Measurements from ENCODE around the gene WAPL. TPM values are rescaled to one million over a fixed set of nuclear protein-coding genes. Genes with fewer than 3 reads are reported as not detected.
A peak's percentile ranks its signal among the peaks of the same experiment; 100 is the strongest.

WAPL gene
- total and polyA plus RNA-seq, 10 of the 15 experiments (the other 5 are each of a cell fraction or from before 2014, with no cell fraction given), result 15.7 to 45.8 (median 29.0) TPM

DNA sequence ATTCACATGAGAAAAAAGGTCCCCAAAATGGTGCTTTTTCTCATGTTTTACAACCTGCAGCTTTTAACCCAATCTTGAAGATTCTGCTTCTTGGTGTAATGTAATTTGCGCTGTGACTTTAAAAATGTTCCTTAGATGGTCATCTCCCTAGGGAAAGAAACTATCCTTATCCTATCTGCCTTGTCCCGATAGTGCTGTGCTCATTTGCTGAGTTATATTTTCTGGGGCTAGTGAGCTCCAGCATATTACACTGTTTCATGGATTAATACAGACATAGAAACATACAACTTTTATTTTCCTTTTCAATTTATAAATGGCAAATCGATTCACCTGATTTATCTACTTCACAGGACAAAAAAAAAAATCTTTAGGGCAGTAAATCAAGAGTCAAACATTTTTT lies 2.8 kb downstream of the WAPL start:
- Histone ChIP-seq H2AFZ (ENCODE audit: control insufficient read depth, low read depth, low read length) (no peak overlapping the region), H3K9me3 (replicated peaks; ENCODE audit: control insufficient read depth, insufficient read depth, low read length) (no peaks in the 10 kb centered on the region), H3K4me2 (ENCODE audit: control insufficient read depth, insufficient read depth) (peak overlapping the region; percentile 53), H3K36me3 (ENCODE audit: control insufficient read depth in 2 of 2, insufficient read depth in 2 of 2, low read length in 1 of 2) (peaks cover 0 to 13% of the 10 kb centered on the region in 2 experiments; a peak in 2 of 4 replicates), H3K4me3 (peak overlapping the region; percentile 52; the same call in 1 of the 2 replicates), H3K9ac (ENCODE audit: control insufficient read depth, insufficient read depth, low read length) (no peak overlapping the region), H4K20me1 (ENCODE audit: control insufficient read depth, insufficient read depth) (no peaks in the 10 kb centered on the region), H3K4me1 (ENCODE audit: control insufficient read depth, insufficient read depth, low read length) (peaks cover 6% of the 10 kb centered on the region; the same call in 1 of the 2 replicates), H3K27ac (ENCODE audit: control insufficient read depth, insufficient read depth) (no peak overlapping the region), H3K79me2 (ENCODE audit: control insufficient read depth, insufficient read depth, low read length) (peaks cover 85% of the 10 kb centered on the region), H3K27me3 (replicated peaks in 1 of 2; ENCODE audit: control insufficient read depth in 2 of 2, insufficient read depth in 2 of 2, low read length in 1 of 2) (no peaks in the 10 kb centered on the region)
- SMC1A ChIA-PET (ENCODE audit: uncharacterized antibody, unreplicated experiment), result interaction anchor here (1.0 to 3.0 kb wide), 8 partner anchors 10 to 120 kb away, joined by 3 to 10 read pairs (median 4); no protein-coding TSS in a partner anchor
- CTCF ChIA-PET, result interaction anchor here (0.6 to 2.9 kb wide), 4 partner anchors 27 to 118 kb away, joined by 3 to 10 read pairs (median 3); no protein-coding TSS in a partner anchor
- POLR2A ChIA-PET, result interaction anchor here (0.8 to 1.3 kb wide), 3 partner anchors 105 to 118 kb away, joined by 3 read pairs; no protein-coding TSS in a partner anchor
- no TSS peak for BruUV-seq (replicated peaks)
- ATAC-seq, result no peak
- intact Hi-C loops (cut with micrococcal nuclease; ENCODE audit: unreplicated experiment) (no loop called here), in situ Hi-C loops (cut with MboI) (no loop called here)
- no peak for FAIRE-seq
- no peak for DNase-seq (ENCODE audit: low read depth, low spot score)
- 84% methylated on average over 3 of the region's 3 CpGs for WGBS (ENCODE audit: insufficient coverage, insufficient replicate concordance, low lambda C conversion rate, missing lambda C conversion rate)
- RAD21 ChIA-PET (ENCODE audit: unreplicated experiment), result interaction anchor here (0.8 to 1.2 kb wide), 2 partner anchors 11 to 119 kb away, joined by 3 to 5 read pairs; no protein-coding TSS in a partner anchor
- TF ChIP-seq, protein P1, sequence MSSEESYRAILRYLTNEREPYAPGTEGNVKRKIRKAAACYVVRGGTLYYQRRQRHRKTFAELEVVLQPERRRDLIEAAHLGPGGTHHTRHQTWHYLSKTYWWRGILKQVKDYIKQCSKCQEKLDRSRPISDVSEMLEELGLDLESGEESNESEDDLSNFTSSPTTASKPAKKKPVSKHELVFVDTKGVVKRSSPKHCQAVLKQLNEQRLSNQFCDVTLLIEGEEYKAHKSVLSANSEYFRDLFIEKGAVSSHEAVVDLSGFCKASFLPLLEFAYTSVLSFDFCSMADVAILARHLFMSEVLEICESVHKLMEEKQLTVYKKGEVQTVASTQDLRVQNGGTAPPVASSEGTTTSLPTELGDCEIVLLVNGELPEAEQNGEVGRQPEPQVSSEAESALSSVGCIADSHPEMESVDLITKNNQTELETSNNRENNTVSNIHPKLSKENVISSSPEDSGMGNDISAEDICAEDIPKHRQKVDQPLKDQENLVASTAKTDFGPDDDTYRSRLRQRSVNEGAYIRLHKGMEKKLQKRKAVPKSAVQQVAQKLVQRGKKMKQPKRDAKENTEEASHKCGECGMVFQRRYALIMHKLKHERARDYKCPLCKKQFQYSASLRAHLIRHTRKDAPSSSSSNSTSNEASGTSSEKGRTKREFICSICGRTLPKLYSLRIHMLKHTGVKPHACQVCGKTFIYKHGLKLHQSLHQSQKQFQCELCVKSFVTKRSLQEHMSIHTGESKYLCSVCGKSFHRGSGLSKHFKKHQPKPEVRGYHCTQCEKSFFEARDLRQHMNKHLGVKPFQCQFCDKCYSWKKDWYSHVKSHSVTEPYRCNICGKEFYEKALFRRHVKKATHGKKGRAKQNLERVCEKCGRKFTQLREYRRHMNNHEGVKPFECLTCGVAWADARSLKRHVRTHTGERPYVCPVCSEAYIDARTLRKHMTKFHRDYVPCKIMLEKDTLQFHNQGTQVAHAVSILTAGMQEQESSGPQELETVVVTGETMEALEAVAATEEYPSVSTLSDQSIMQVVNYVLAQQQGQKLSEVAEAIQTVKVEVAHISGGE (CRISPR knock-in tag; IDR thresholded peaks at IDR 0.05), result no peak
- TF ChIP-seq NFYA (IDR thresholded peaks at IDR 0.05; ENCODE audit: borderline replicate concordance, low read depth, low read length) (no peak), SPI1 (IDR thresholded peaks at IDR 0.05; ENCODE audit: borderline replicate concordance, insufficient read depth, low read depth, low read length) (no peak), ZNF217 (IDR thresholded peaks at IDR 0.05) (no peak), HDAC6 (IDR thresholded peaks at IDR 0.05; ENCODE audit: unreplicated experiment) (no peak), ETV6 (conservative IDR thresholded peaks at IDR 0.05 in 1 of 2, IDR thresholded peaks at IDR 0.05 in 1 of 2; ENCODE audit: borderline replicate concordance in 1 of 2, low read depth in 1 of 2) (no peak), ATF7 (IDR thresholded peaks at IDR 0.05; ENCODE audit: low read depth) (no peak)
- TF ChIP-seq, protein P2, sequence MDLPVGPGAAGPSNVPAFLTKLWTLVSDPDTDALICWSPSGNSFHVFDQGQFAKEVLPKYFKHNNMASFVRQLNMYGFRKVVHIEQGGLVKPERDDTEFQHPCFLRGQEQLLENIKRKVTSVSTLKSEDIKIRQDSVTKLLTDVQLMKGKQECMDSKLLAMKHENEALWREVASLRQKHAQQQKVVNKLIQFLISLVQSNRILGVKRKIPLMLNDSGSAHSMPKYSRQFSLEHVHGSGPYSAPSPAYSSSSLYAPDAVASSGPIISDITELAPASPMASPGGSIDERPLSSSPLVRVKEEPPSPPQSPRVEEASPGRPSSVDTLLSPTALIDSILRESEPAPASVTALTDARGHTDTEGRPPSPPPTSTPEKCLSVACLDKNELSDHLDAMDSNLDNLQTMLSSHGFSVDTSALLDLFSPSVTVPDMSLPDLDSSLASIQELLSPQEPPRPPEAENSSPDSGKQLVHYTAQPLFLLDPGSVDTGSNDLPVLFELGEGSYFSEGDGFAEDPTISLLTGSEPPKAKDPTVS (IDR thresholded peaks at IDR 0.05; ENCODE audit: low read depth, low read length), result no peak
- TF ChIP-seq, protein P3, sequence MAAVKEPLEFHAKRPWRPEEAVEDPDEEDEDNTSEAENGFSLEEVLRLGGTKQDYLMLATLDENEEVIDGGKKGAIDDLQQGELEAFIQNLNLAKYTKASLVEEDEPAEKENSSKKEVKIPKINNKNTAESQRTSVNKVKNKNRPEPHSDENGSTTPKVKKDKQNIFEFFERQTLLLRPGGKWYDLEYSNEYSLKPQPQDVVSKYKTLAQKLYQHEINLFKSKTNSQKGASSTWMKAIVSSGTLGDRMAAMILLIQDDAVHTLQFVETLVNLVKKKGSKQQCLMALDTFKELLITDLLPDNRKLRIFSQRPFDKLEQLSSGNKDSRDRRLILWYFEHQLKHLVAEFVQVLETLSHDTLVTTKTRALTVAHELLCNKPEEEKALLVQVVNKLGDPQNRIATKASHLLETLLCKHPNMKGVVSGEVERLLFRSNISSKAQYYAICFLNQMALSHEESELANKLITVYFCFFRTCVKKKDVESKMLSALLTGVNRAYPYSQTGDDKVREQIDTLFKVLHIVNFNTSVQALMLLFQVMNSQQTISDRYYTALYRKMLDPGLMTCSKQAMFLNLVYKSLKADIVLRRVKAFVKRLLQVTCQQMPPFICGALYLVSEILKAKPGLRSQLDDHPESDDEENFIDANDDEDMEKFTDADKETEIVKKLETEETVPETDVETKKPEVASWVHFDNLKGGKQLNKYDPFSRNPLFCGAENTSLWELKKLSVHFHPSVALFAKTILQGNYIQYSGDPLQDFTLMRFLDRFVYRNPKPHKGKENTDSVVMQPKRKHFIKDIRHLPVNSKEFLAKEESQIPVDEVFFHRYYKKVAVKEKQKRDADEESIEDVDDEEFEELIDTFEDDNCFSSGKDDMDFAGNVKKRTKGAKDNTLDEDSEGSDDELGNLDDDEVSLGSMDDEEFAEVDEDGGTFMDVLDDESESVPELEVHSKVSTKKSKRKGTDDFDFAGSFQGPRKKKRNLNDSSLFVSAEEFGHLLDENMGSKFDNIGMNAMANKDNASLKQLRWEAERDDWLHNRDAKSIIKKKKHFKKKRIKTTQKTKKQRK (IDR thresholded peaks at IDR 0.05; ENCODE audit: low read depth, low read length), result no peak
- TF ChIP-seq, protein P4, sequence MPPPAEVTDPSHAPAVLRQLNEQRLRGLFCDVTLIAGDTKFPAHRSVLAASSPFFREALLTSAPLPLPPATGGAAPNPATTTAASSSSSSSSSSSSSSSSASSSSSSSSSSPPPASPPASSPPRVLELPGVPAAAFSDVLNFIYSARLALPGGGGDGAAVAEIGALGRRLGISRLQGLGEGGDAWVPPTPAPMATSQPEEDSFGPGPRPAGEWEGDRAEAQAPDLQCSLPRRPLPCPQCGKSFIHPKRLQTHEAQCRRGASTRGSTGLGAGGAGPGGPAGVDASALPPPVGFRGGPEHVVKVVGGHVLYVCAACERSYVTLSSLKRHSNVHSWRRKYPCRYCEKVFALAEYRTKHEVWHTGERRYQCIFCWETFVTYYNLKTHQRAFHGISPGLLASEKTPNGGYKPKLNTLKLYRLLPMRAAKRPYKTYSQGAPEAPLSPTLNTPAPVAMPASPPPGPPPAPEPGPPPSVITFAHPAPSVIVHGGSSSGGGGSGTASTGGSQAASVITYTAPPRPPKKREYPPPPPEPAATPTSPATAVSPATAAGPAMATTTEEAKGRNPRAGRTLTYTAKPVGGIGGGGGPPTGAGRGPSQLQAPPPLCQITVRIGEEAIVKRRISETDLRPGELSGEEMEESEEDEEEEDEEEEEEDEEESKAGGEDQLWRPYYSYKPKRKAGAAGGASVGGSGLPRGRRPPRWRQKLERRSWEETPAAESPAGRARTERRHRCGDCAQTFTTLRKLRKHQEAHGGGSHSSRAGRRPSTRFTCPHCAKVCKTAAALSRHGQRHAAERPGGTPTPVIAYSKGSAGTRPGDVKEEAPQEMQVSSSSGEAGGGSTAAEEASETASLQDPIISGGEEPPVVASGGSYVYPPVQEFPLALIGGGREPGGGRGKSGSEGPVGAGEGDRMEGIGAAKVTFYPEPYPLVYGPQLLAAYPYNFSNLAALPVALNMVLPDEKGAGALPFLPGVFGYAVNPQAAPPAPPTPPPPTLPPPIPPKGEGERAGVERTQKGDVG (CRISPR knock-in tag; IDR thresholded peaks at IDR 0.05), result no peak
